Suprapubic skin (tissue), 3 donors: ENCODE data around the gene RAE1.

Experiments
- EP300 ChIP-seq: sonication (generic); formaldehyde crosslinking; IDR thresholded peaks from one replicate; pipeline ENCODE4 v1.6.1; 2017; ENCODE audit warnings: antibody characterized with exemption
- POLR2A ChIP-seq, 2 donors: fragments of 450-650 bp; IDR thresholded peaks; one replicate each; pipeline ENCODE4 v1.6.1; 2017; ENCODE audit warnings: antibody characterized with exemption in 2 of 2, mild to moderate bottlenecking in 2 of 2, moderate library complexity in 2 of 2
- TF ChIP-seq, protein P1 (sequence below), 2 donors: fragments of 200-600 bp in 1 of 2; fragments of 450-650 bp in 1 of 2; sonication (generic) in 1 of 2; IDR thresholded peaks; one replicate each; pipeline ENCODE4 v1.5.1; 2016 to 2019; ENCODE audit warnings: antibody characterized with exemption in 2 of 2, mild to moderate bottlenecking in 1 of 2, moderate library complexity in 1 of 2

GRCh38 chr20:57323034-57323433 is 28.0 kb upstream of the RAE1 start:
- TF ChIP-seq EP300: no peak
- no peak for TF ChIP-seq POLR2A (IDR thresholded peaks at IDR 0.05)
- TF ChIP-seq, protein P1, sequence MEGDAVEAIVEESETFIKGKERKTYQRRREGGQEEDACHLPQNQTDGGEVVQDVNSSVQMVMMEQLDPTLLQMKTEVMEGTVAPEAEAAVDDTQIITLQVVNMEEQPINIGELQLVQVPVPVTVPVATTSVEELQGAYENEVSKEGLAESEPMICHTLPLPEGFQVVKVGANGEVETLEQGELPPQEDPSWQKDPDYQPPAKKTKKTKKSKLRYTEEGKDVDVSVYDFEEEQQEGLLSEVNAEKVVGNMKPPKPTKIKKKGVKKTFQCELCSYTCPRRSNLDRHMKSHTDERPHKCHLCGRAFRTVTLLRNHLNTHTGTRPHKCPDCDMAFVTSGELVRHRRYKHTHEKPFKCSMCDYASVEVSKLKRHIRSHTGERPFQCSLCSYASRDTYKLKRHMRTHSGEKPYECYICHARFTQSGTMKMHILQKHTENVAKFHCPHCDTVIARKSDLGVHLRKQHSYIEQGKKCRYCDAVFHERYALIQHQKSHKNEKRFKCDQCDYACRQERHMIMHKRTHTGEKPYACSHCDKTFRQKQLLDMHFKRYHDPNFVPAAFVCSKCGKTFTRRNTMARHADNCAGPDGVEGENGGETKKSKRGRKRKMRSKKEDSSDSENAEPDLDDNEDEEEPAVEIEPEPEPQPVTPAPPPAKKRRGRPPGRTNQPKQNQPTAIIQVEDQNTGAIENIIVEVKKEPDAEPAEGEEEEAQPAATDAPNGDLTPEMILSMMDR (IDR thresholded peaks at IDR 0.05): no peak
